B cell (primary cell): Measurements from ENCODE around the gene DENND4B. TPM values are rescaled to one million over a fixed set of nuclear protein-coding genes. Genes with fewer than 3 reads are reported as not detected.

ENCODE experiments used
- ATAC-seq: fragments of 200-7000 bp; cut with Tn5 transposase; one replicate; pipeline ENCODE4 v1.10.0; 2021; ENCODE audit warnings: low read depth, mild to moderate bottlenecking, moderate number of reproducible peaks, moderate library complexity
- CTCF ChIA-PET: fragments of 350-600 bp; sonication (Branson Sonifier 250); formaldehyde crosslinking; loops from one replicate; lab custom pipeline; 2021; ENCODE audit warnings: antibody characterized with exemption, inconsistent platforms; lab: Charles Lee
- POLR2A ChIA-PET: fragments of 350-600 bp; sonication (Branson Sonifier 250); formaldehyde crosslinking; loops from one replicate; lab custom pipeline; 2021; ENCODE audit warnings: antibody characterized with exemption; lab: Charles Lee
- DNase-seq: peaks from one replicate; pipeline ENCODE4 v3.0.0; 2013
- H2AFZ ChIP-seq: 2 replicates; pipeline ENCODE4 v1.6.1; 2012; ENCODE audit warnings: mild to moderate bottlenecking, low read depth, low read length; ENCODE audit not compliant: insufficient read depth, poor library complexity, severe bottlenecking
- H3K27ac ChIP-seq, 2 donors: 1 replicate in 1 of 2; 2 replicates in 1 of 2; pipeline ENCODE4 v1.5.1; 2012 to 2013; ENCODE audit warnings: low read length in 2 of 2, mild to moderate bottlenecking in 2 of 2, moderate library complexity in 1 of 2
- H3K27me3 ChIP-seq, 4 experiments: fragments of 200-600 bp in 1 of 4; sonication (generic) in 1 of 4; replicated peaks in 1 of 4; 1 replicate in 2 of 4; 2 replicates in 2 of 4; pipeline versions ENCODE4 v1.6.1 to v1.7.0; 2013 to 2016; ENCODE audit warnings: low read length in 3 of 4, mild to moderate bottlenecking in 2 of 4, mixed read lengths in 1 of 4, moderate library complexity in 1 of 4; ENCODE audit not compliant: insufficient read depth in 4 of 4, control insufficient read depth in 3 of 4; ENCODE audit errors: control extremely low read depth in 1 of 4
- H3K36me3 ChIP-seq, 2 experiments: replicated peaks in 1 of 2; 1 replicate in 1 of 2; 2 replicates in 1 of 2; pipeline versions ENCODE4 v1.6.1 to v1.7.1; 2013; ENCODE audit warnings: low read length in 1 of 2; ENCODE audit not compliant: insufficient read depth in 2 of 2, control insufficient read depth in 1 of 2; ENCODE audit errors: control extremely low read depth in 1 of 2, extremely low read depth in 1 of 2
- H3K4me1 ChIP-seq, 2 donors: fragments of 200-600 bp in 1 of 2; sonication (generic) in 1 of 2; 1 replicate in 1 of 2; 2 replicates in 1 of 2; pipeline versions ENCODE4 v1.5.1 to v1.6.1; 2013 to 2017; ENCODE audit warnings: low read length in 2 of 2; ENCODE audit not compliant: control insufficient read depth in 2 of 2, insufficient read depth in 2 of 2
- H3K4me2 ChIP-seq: replicated peaks from 2 replicates; pipeline ENCODE3; 2012; ENCODE audit warnings: mild to moderate bottlenecking, low read depth, low read length; ENCODE audit not compliant: poor library complexity, severe bottlenecking
- H3K4me3 ChIP-seq, 5 experiments: fragments of 200-600 bp in 1 of 5; sonication (generic) in 1 of 5; 1 replicate in 3 of 5; 2 replicates in 2 of 5; pipeline versions ENCODE4 v1.5.1 to v1.7.0; 2011 to 2016; ENCODE audit warnings: low read length in 4 of 5, mild to moderate bottlenecking in 4 of 5, low read depth in 2 of 5, control low read depth in 1 of 5, moderate library complexity in 1 of 5; ENCODE audit not compliant: insufficient read depth in 1 of 5; ENCODE audit errors: control extremely low read depth in 1 of 5, extremely low read depth in 1 of 5
- H3K79me2 ChIP-seq: fragments of 200-600 bp; sonication (generic); one replicate; pipeline ENCODE4 v1.6.0; 2016; ENCODE audit warnings: low read length; ENCODE audit not compliant: control insufficient read depth, insufficient read depth
- H3K9ac ChIP-seq: fragments of 200-600 bp; sonication (generic); 2 replicates; pipeline ENCODE4 v1.6.1; 2017; ENCODE audit warnings: mild to moderate bottlenecking, low read length, moderate library complexity
- H3K9me3 ChIP-seq, 3 donors: one replicate each; pipeline versions ENCODE4 v1.6.1 to v1.7.1; 2013; ENCODE audit warnings: low read length in 2 of 3; ENCODE audit not compliant: control insufficient read depth in 2 of 3, insufficient read depth in 1 of 3; ENCODE audit errors: control extremely low read depth in 1 of 3
- H4K20me1 ChIP-seq: 2 replicates; pipeline ENCODE4 v1.6.0; 2012; ENCODE audit warnings: mild to moderate bottlenecking, low read length; ENCODE audit not compliant: insufficient read depth, control insufficient read depth, poor library complexity, severe bottlenecking
- H3K27ac Mint-ChIP-seq: one replicate; pipeline ENCODE4 v1.8.0; 2021; ENCODE audit warnings: mixed read lengths
- H3K27me3 Mint-ChIP-seq: one replicate; pipeline ENCODE4 v1.8.0; 2021; ENCODE audit warnings: mixed read lengths
- H3K4me1 Mint-ChIP-seq: one replicate; pipeline ENCODE4 v1.8.0; 2021; ENCODE audit warnings: mixed read lengths
- H3K4me3 Mint-ChIP-seq: one replicate; pipeline ENCODE4 v1.8.0; 2021; ENCODE audit warnings: mixed read lengths
- H3K9me3 Mint-ChIP-seq: one replicate; pipeline ENCODE4 v1.8.0; 2022; ENCODE audit warnings: mixed read lengths; ENCODE audit not compliant: insufficient read depth
- EZH2 ChIP-seq: IDR thresholded peaks from 2 replicates; pipeline ENCODE4 v1.6.1; 2012; ENCODE audit warnings: borderline replicate concordance, low read depth, mild to moderate bottlenecking, moderate library complexity, low read length; ENCODE audit not compliant: insufficient read depth, poor library complexity, severe bottlenecking
- WGBS: methylation state at CpG from one replicate; pipeline ENCODE4 v1.1.5; 2013; ENCODE audit warnings: missing lambda C conversion rate; ENCODE audit not compliant: insufficient coverage; 5-methylcytosine and 5-hydroxymethylcytosine counted together
- intact Hi-C: fragments of 100-400 bp; cut with micrococcal nuclease; formaldehyde crosslinking; loops from one replicate; pipeline ENCODE4 v1.10.0; 2022
- polyA plus RNA-seq: library from polyadenylated mRNA; depleted of rRNA; stranded (reverse); fragments of >200 nt; gene quantifications from 2 replicates; pipeline ENCODE4 v1.2.3, GENCODE V29; 2012
- total RNA-seq, 2 donors: library from RNA; stranded (reverse); fragments of 120-200 nt in 1 of 2; gene quantifications; 1 replicate in 1 of 2; 2 replicates in 1 of 2; pipeline versions ENCODE4 v1.2.3 to v1.2.4, GENCODE V29; 2013 to 2022
- TF ChIP-seq, protein P1 (sequence below): fragments of 200-600 bp; IDR thresholded peaks from one replicate; pipeline ENCODE4 v1.8.0; 2022; ENCODE audit warnings: antibody characterized with exemption, mild to moderate bottlenecking

The DENND4B gene
- total and polyA plus RNA-seq, 2 donors (not counting 1 experiment from before 2014, with no cell fraction given) = 275 to 389 TPM

DNA sequence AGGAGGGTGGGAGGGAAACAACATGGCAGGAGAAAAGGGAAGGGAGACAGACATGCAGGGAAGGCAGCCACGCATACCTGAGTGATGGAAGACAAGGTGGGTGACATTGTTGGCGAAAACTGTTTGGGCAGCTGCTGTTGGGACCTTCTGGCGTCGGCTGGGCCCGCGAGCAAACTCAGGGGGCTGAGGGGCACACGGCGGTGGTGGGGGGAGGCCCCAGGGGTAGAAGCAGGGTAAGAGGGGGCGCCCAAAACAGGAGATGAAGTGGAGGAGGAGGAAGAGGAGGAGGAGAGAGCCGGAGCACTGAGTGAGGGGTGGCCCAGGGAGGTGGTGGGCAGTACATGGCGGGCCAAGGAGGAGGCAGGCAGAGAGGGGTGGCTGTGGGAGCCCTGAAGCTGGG, 4.7 kb upstream of the DENND4B start:
- Mint-ChIP-seq H3K27ac (peak overlapping the region; percentile 10), H3K4me1 (peaks cover 52% of the 10 kb centered on the region), H3K4me3 (no peak overlapping the region), H3K9me3 (no peaks in the 10 kb centered on the region), H3K27me3 (no peaks in the 10 kb centered on the region)
- ChIA-PET POLR2A (no interaction called here), CTCF (interaction anchor here (1.5 kb wide), 1 partner anchor 35 kb away, joined by 4 read pairs; the partner anchor contains the start of gene RAB13)
- Histone ChIP-seq H3K4me3 (no peak overlapping the region), H3K27ac (peak overlapping the region in 1 of 2 donors; percentile 60), H3K4me2 (no peak overlapping the region), H3K4me1 (peaks cover 28 to 38% of the 10 kb centered on the region in 2 donors), H2AFZ (no peak overlapping the region), H4K20me1 (peaks cover 74% of the 10 kb centered on the region), H3K9me3 (no peaks in the 10 kb centered on the region), H3K27me3 (no peaks in the 10 kb centered on the region), H3K79me2 (peaks cover 63% of the 10 kb centered on the region), H3K9ac (no peak overlapping the region), H3K36me3 (peaks cover 2 to 70% of the 10 kb centered on the region in 2 experiments)
- WGBS = 87% methylated on average over 11 of the region's 11 CpGs
- ATAC-seq (no peak), DNase-seq (no peak)
- no peak for TF ChIP-seq EZH2
- TF ChIP-seq, protein P1, sequence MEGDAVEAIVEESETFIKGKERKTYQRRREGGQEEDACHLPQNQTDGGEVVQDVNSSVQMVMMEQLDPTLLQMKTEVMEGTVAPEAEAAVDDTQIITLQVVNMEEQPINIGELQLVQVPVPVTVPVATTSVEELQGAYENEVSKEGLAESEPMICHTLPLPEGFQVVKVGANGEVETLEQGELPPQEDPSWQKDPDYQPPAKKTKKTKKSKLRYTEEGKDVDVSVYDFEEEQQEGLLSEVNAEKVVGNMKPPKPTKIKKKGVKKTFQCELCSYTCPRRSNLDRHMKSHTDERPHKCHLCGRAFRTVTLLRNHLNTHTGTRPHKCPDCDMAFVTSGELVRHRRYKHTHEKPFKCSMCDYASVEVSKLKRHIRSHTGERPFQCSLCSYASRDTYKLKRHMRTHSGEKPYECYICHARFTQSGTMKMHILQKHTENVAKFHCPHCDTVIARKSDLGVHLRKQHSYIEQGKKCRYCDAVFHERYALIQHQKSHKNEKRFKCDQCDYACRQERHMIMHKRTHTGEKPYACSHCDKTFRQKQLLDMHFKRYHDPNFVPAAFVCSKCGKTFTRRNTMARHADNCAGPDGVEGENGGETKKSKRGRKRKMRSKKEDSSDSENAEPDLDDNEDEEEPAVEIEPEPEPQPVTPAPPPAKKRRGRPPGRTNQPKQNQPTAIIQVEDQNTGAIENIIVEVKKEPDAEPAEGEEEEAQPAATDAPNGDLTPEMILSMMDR = no peak
- intact Hi-C loops = no loop called here
